WERI-Rb-1 (cell line): Measurements from ENCODE around the gene PRICKLE2.

Source experiments
- DNase-seq: peaks from one replicate; pipeline ENCODE4 v3.0.0-alpha.2; 2020
- H3K27ac ChIP-seq: fragments of 250-450 bp; sonication (Bioruptor Pico); 2 replicates; pipeline ENCODE4 v1.5.1; 2020; ENCODE audit warnings: mild to moderate bottlenecking, moderate library complexity
- H3K27me3 ChIP-seq: fragments of 250-450 bp; sonication (Bioruptor Pico); 2 replicates; pipeline ENCODE4 v1.5.1; 2021; ENCODE audit warnings: mild to moderate bottlenecking, low read depth, moderate library complexity; ENCODE audit not compliant: insufficient read depth, severe bottlenecking
- H3K36me3 ChIP-seq: fragments of 250-450 bp; sonication (Bioruptor Pico); 2 replicates; pipeline ENCODE4 v1.5.1; 2020; ENCODE audit warnings: mild to moderate bottlenecking, moderate library complexity
- H3K4me3 ChIP-seq: 2 replicates; pipeline ENCODE4 v1.5.1; 2011; ENCODE audit warnings: low read depth, mild to moderate bottlenecking, control low read depth, low read length
- H3K9me3 ChIP-seq: fragments of 250-450 bp; sonication (Bioruptor Pico); 2 replicates; pipeline ENCODE4 v1.5.1; 2021; ENCODE audit warnings: mild to moderate bottlenecking, moderate library complexity; ENCODE audit not compliant: severe bottlenecking
- TF ChIP-seq, protein P1 (sequence below): IDR thresholded peaks from 2 replicates; pipeline ENCODE4 v1.5.1; 2011; ENCODE audit warnings: low read depth, mild to moderate bottlenecking, control low read depth, inconsistent platforms, low read length

Gene PRICKLE2

DNA sequence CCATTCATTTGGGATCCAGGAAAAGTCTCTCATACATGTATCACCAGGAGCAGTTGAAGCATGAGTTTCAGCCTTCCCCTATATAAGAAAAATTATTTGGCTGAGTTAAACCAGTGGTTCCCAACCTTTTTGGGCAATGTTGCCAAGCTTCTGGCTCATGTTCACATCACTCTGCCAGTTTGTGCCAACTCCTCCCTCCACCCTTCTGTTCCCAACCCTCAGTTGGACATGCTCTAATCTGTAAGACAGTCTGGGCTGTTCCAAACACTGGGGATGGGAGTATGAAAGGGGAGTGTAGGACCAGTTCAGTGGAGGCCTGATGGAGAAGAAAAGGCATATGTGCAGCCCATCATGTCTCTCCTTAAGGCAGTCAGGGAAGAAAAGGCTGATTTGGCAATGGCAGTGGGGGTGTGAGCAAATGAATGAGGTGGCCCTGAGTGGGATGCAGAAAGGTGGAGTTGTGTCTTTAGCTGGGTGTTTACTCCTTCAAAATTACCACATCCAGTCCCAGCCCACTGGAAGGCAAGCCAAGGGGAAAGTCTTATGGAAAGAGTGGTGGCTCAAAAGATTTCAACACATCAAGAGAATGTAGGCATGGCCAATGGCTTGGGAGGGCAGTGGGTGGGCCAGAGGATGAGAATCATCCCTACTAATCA lies 32.0 kb upstream of the PRICKLE2 start:
- no peak for DNase-seq
- Histone ChIP-seq H3K27ac (no peak overlapping the region), H3K4me3 (no peak overlapping the region), H3K36me3 (peaks cover 29% of the 10 kb centered on the region), H3K27me3 (no peaks in the 10 kb centered on the region), H3K9me3 (no peaks in the 10 kb centered on the region)
- TF ChIP-seq, protein P1, sequence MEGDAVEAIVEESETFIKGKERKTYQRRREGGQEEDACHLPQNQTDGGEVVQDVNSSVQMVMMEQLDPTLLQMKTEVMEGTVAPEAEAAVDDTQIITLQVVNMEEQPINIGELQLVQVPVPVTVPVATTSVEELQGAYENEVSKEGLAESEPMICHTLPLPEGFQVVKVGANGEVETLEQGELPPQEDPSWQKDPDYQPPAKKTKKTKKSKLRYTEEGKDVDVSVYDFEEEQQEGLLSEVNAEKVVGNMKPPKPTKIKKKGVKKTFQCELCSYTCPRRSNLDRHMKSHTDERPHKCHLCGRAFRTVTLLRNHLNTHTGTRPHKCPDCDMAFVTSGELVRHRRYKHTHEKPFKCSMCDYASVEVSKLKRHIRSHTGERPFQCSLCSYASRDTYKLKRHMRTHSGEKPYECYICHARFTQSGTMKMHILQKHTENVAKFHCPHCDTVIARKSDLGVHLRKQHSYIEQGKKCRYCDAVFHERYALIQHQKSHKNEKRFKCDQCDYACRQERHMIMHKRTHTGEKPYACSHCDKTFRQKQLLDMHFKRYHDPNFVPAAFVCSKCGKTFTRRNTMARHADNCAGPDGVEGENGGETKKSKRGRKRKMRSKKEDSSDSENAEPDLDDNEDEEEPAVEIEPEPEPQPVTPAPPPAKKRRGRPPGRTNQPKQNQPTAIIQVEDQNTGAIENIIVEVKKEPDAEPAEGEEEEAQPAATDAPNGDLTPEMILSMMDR = no peak

DNA sequence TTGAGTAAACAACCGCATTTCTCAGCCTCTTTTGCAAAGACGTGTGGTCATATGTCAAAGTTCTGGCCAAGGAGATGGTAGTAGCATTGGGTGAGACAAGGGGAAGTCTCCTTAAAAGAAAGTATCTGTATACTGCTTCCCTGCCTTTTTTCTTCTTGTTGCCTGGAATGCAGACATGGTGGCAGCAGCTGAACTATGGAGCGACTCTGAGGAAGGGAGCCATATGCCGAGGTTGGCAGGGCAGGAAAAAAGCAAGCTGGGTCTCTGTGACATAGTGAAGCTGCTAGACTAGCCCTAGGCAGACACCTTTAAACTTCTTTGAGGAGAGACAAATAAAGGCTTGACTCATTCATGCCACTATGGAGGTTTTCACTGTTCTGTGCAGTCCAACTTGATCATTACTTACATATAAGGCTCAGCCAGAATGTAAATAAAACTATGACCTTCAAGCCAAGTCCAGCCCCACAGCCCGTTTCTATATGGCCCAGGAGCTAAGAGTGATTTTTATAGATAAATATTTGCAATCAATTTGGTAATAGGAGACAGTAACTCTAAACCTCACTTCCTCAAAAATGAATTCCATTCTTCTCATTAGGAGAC lies 30.6 kb upstream of the PRICKLE2 start:
- H3K27me3 ChIP-seq = no peaks in the 10 kb centered on the region
- no peak for DNase-seq
- H3K4me3 ChIP-seq = no peak overlapping the region
- H3K36me3 ChIP-seq = peaks cover 23% of the 10 kb centered on the region
- H3K9me3 ChIP-seq = no peaks in the 10 kb centered on the region
- no peak overlapping the region for H3K27ac ChIP-seq
- TF ChIP-seq, protein P1 = no peak

DNA sequence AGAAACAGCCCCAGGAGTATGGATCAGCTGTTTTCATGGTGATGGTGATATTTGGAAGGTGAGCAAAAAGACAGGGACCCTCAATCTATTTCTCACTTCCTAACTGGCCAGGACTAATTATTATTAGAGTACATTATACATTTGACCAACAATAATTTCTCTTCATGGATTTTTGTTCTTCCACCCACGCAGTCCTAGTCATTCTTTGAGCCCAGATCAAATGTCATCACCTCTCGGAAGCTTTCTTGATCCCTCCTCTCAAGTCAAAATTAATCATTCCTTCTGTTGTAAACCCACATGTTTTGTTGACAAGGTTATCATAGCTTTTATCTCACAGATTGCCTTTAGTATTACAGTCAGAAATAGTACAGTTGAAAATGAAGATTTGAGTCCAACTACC lies 29.2 kb upstream of the PRICKLE2 start:
- Histone ChIP-seq H3K27ac (no peak overlapping the region), H3K36me3 (peaks cover 22% of the 10 kb centered on the region), H3K27me3 (no peaks in the 10 kb centered on the region), H3K9me3 (no peaks in the 10 kb centered on the region), H3K4me3 (no peak overlapping the region)
- DNase-seq = no peak
- TF ChIP-seq, protein P1 = no peak

DNA sequence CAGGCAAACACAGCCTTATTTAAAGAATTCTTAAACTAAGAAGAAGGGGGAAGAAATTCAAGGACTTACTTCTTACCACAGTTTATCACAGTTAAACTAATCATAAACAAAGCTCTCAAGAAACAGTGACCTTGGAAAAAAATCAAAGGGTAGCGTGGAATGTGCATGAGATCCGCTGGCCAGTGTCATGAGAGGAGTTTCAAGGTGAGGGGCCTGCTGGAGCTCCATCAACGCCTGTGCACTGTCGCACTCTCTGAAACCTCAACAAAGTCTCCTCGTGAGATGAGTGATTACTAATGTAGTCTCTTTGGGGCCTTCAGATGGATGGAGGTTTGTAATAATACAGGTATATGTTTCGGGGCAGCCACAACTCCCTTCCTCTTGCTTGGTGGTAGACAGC lies 28.4 kb upstream of the PRICKLE2 start:
- Histone ChIP-seq H3K9me3 (no peaks in the 10 kb centered on the region), H3K27me3 (no peaks in the 10 kb centered on the region), H3K36me3 (peaks cover 20% of the 10 kb centered on the region), H3K4me3 (no peak overlapping the region), H3K27ac (no peak overlapping the region)
- TF ChIP-seq, protein P1 = no peak
- no peak for DNase-seq

DNA sequence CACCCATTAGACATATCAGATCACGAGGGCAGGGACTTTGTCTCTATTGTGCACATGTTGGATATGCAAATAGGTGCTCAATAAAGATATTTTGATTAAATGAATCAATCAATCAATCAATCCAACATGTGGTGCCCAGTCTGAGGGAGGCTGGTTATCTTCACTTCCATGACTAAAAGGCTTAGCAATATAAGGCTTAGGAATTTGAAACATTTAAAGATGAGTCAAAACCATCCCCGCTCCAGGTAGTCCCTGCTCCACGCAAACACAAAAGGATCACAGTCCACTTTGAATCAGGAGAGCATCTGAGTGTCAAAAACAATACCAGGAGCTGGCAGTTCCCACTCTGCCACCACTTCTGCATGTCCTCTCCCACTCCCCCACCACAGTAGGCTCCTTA lies 25.8 kb upstream of the PRICKLE2 start:
- Histone ChIP-seq H3K9me3 (no peaks in the 10 kb centered on the region), H3K4me3 (no peak overlapping the region), H3K27ac (no peak overlapping the region), H3K36me3 (peaks cover 18% of the 10 kb centered on the region), H3K27me3 (no peaks in the 10 kb centered on the region)
- DNase-seq = no peak
- TF ChIP-seq, protein P1 = no peak
